Suppressor macrophage treated with lipopolysaccharide for 1 hour (primary cell): ENCODE data around the gene TCF21.
"Not testable (repeated sequence)": the region's sequence is repeated elsewhere in the genome, so short reads cannot be mapped to it uniquely, and the experiment has no call there.

Source experiments
- DNase-seq, 3 donors: peaks; one replicate each; pipeline ENCODE4 v3.0.0-alpha.2; 2020 to 2022

The TCF21 gene

DNA sequence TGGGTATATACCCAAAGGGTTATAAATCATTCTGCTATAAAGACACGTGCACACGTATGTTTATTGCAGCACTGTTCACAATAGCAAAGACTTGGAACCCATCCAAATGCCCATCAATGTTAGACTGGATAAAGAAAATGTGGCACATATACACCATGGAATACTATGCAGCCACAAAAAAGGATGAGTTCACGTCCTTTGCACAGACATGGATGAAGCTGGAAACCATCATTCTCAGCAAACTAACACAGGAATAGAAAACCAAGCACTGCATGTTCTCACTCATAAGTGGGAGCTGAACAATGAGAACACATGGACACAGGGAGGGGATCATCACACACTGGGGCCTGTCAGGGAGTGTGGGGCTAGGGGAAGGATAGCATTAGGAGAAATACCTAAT is 47.4 kb downstream of the TCF21 start:
- not testable (repeated sequence) for DNase-seq

DNA sequence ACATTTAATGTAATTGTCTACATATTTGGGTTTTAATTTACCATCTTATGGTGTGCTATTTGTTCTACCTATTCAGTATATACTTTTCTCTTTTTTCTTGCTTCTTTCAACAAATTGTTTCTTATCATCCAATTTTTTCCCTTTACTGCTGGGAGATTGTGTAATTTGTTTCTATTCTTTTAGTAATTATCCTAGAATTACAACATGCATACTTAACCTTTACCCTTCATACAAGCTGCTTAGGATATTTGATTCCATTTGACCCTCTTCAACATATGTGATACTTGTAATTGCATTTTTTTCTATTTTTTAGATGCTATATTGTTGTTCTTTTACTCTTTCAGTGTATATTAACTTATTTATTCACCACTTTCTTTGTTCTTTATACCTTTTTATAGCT is 49.0 kb downstream of the TCF21 start:
- no peak for DNase-seq

DNA sequence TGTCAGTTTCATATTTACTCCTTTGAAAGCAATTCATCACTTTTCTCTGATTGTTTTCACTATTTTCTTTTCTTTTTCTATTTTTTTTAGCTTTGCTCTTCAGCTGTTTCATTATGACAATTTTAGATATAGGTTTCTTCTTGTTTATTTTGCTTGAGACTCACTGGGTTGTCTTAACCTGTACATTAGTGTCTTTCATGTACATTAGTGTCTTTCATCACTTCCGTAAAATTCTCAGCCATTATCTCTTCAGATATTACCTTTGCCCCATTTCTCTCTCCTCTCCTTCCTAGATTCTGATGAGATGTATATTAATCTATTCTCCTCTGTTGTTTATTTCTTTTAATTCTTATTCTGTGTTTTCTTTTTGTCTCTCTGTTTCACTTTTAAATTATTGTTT is 49.6 kb downstream of the TCF21 start:
- DNase-seq: no peak

DNA sequence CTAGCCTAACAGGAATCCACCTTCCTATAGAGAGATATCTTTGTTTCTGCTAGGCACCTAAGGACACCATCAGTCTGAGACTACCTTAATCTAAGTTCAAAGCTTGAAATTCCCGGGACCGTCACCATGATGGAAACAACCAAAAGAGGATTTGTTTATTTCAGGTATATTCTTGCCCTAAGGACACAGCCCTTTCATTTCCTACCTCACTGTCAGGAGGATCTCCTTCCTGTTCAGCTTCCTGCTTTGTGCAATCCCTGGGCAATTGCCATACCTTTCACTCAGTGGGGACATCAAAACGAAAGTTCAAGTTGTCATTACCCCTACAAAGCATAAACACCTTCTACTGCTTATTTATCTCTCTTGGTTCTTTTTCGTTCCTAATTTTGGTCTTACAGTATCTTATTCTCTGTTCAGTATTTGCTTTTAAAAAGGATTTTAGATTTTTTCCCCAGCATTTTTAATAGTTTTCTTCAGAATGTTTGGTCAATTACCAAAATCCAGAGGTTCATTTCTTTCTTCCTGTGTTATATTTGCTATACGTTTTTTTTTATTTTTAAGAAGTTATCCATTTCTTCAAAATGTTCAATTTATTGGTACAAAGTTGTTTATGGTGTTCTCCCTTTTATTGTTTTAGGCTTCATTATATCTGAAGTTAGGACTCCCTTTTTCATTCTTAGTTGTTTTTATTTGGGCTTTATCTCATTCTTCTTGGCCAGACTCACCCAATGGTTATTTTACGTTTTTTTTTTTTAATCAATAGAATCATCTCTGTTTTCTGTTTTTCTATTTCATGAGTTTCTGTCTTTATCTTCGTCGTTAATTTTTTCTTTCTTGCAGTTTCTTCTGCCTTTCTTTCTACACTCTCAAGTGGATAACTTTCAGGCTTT is 51.1 kb downstream of the TCF21 start:
- no peak for DNase-seq
